Peyer's patch (tissue), 4 donors: ENCODE data around the gene MYBPH. TPM values are rescaled to one million over a fixed set of nuclear protein-coding genes. Genes with fewer than 3 reads are reported as not detected.

Source experiments
- DNase-seq, 3 donors: peaks; one replicate each; pipeline ENCODE4 v3.0.0-alpha.2; 2017 to 2019
- H3K27ac ChIP-seq, 4 donors: fragments of 200-600 bp; sonication (generic); one replicate each; pipeline ENCODE4 v1.5.1; 2016 to 2019
- H3K27me3 ChIP-seq, 2 donors: fragments of 200-600 bp; sonication (generic); one replicate each; pipeline ENCODE4 v1.5.1; 2019
- H3K36me3 ChIP-seq, 3 donors: fragments of 200-600 bp; sonication (generic); one replicate each; pipeline ENCODE4 v1.5.1; 2016 to 2019
- H3K4me1 ChIP-seq, 4 donors: fragments of 200-600 bp; sonication (generic); one replicate each; pipeline ENCODE4 v1.5.1; 2016 to 2019
- H3K4me3 ChIP-seq, 4 donors: fragments of 200-600 bp; sonication (generic); 1 replicate in 3 of 4; 2 replicates in 1 of 4; pipeline ENCODE4 v1.5.1; 2016 to 2019; ENCODE audit warnings: mild to moderate bottlenecking in 1 of 4
- H3K9me3 ChIP-seq, 4 donors: fragments of 200-600 bp; sonication (generic); one replicate each; pipeline ENCODE4 v1.5.1; 2016 to 2019; ENCODE audit warnings: mild to moderate bottlenecking in 1 of 4
- POLR2A ChIP-seq, 2 donors: fragments of 450-650 bp; IDR thresholded peaks; one replicate each; pipeline ENCODE4 v1.5.1; 2017; ENCODE audit warnings: antibody characterized with exemption in 2 of 2, mild to moderate bottlenecking in 2 of 2, moderate library complexity in 2 of 2
- total RNA-seq, 4 donors: library from RNA; depleted of rRNA; stranded (reverse); fragments of >200 nt; gene quantifications; one replicate each; pipeline ENCODE4 v1.1.0, GENCODE V29; 2016
- TF ChIP-seq, protein P1 (sequence below), 6 experiments: fragments of 450-650 bp in 4 of 6; fragments of 200-600 bp in 2 of 6; sonication (generic) in 1 of 6; IDR thresholded peaks; one replicate each; pipeline ENCODE4 v1.5.1; 2017 to 2019; ENCODE audit warnings: antibody characterized with exemption in 6 of 6, mild to moderate bottlenecking in 3 of 6, moderate library complexity in 1 of 6

The MYBPH gene
- total RNA-seq, 4 donors from 2014 or later = not detected

DNA sequence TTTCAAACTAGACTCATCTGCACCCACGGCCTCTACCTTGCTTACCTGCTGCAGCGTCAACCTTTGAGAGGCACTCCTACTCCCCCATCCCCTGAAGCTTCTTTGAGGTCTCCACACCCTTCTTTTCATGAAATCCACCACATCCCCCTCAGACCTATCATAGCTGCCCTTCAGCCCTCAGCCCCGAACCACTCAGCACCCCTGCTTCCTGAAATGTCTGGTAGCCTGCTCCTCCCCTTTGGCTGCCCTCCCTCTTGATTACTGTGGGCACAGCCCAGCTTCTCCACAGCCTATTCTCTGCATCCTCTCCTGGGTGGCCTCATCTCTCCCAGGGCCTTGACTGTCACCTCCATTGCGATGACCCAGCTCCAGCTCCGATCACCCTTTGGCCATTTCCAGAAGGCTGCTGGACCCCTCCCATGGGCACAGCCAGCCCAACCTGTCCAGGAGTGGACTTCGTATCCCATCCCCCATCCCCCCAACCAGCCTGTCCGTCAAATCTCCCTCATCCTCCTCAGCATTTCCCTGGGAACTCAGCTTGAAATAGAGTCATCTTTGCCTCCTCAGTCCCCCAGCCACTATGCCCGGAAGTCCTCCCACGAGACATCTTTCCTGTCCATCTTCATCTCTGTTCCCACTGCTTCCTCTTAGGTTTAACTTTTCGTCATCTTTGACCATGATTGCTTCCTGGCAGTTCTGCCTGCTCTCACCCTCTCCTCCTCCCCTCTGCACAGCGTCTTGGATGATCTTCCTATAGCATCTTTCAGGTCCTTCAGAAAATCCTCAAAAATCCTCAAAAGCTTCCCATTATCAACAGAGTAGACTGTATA lies 54.2 kb downstream of the MYBPH start:
- TF ChIP-seq, protein P1, sequence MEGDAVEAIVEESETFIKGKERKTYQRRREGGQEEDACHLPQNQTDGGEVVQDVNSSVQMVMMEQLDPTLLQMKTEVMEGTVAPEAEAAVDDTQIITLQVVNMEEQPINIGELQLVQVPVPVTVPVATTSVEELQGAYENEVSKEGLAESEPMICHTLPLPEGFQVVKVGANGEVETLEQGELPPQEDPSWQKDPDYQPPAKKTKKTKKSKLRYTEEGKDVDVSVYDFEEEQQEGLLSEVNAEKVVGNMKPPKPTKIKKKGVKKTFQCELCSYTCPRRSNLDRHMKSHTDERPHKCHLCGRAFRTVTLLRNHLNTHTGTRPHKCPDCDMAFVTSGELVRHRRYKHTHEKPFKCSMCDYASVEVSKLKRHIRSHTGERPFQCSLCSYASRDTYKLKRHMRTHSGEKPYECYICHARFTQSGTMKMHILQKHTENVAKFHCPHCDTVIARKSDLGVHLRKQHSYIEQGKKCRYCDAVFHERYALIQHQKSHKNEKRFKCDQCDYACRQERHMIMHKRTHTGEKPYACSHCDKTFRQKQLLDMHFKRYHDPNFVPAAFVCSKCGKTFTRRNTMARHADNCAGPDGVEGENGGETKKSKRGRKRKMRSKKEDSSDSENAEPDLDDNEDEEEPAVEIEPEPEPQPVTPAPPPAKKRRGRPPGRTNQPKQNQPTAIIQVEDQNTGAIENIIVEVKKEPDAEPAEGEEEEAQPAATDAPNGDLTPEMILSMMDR (IDR thresholded peaks at IDR 0.05) = no peak
- no peak for TF ChIP-seq POLR2A (IDR thresholded peaks at IDR 0.05)
- no peaks in the 10 kb centered on the region for H3K27me3 ChIP-seq
- H3K4me3 ChIP-seq = no peak overlapping the region
- no peaks in the 10 kb centered on the region for H3K36me3 ChIP-seq
- H3K27ac ChIP-seq = no peak overlapping the region
- DNase-seq = peak in 1 of 3 donors; percentile 21
- no peaks in the 10 kb centered on the region for H3K9me3 ChIP-seq
- peaks cover 0 to 4% (median under 1%) of the 10 kb centered on the region in 4 donors for H3K4me1 ChIP-seq

DNA sequence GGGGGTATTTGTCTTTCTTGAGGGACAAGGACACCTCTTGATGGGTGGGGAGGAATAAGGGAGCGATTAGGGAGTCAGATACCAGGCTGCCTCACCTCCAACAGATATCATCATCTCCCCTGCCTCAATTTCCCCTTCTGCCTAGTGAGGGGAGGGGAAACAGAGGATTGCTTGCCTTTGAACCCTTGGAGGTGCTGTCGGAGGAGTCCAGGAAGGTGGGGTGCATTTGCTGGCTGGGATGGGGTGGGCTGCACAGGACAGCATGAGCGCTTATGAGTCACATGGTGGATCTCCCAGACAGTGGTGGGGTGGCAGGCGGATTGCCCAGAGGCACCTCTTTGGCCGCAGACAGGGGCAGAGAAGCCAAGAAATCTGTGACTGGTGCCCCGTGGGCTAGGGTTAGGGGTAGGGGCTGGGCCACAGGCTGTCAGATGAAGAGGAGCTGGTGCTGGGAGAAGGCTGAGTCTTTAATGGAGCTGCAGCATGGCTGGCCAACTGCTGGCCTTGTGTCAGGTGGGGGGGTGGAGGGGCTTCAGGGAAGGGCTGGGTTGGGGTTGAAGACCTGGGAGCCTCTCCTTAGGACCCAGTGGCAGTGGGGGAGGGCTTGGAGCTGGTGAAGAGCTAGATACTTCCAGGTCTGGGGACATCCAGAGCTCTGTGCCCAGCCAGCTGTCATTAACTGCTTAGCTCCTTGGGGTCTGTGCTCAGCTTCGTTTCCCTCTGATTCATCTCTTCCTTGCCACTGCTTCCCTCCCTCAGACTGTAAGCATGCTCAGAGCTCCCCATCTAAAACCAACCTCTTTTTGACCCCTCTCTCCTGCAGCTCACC lies 55.1 kb downstream of the MYBPH start:
- peak in 1 of 3 donors; percentile 28 for DNase-seq
- Histone ChIP-seq H3K9me3 (no peaks in the 10 kb centered on the region), H3K27ac (no peak overlapping the region), H3K4me1 (no peaks in the 10 kb centered on the region), H3K27me3 (no peaks in the 10 kb centered on the region), H3K36me3 (no peaks in the 10 kb centered on the region), H3K4me3 (no peak overlapping the region)
- TF ChIP-seq, protein P1 (IDR thresholded peaks at IDR 0.05) = no peak
- no peak for TF ChIP-seq POLR2A (IDR thresholded peaks at IDR 0.05)

Other genes with a start within 250 kb of the MYBPH start
- gene KLHL12, start 248.6 kb downstream of the MYBPH start, total RNA-seq = 10 to 100 TPM; 15.9 to 22.9 (median 18.4) TPM
- gene ADIPOR1, start 217.5 kb downstream of the MYBPH start, total RNA-seq = 10 to 100 TPM; 33.8 to 80.8 (median 66.9) TPM
- 10 to 100 TPM; 11.6 to 20.8 (median 18.1) TPM for gene CYB5R1, start 208.6 kb downstream of the MYBPH start, total RNA-seq
- gene TMEM183A, start 168.5 kb downstream of the MYBPH start, total RNA-seq = 10 to 100 TPM; 65.4 to 91.6 (median 80.4) TPM
- gene PPFIA4, start 149.3 kb downstream of the MYBPH start, total RNA-seq = 1 to 10 TPM in 2 of 4 donors, under 1 TPM in 1, not detected in 1; 0.54 to 1.8 (median 1.7) TPM
- not detected for gene MYOG, start 89.8 kb downstream of the MYBPH start, total RNA-seq
- 1 to 10 TPM in 1 of 4 donors, not detected in 3; 1.5 TPM for gene ADORA1, start 48.1 kb downstream of the MYBPH start, total RNA-seq
- gene CHI3L1, start 10.9 kb upstream of the MYBPH start, total RNA-seq = 1 to 10 TPM in 2 of 4 donors, not detected in 2; 1.9 to 2.5 TPM
- gene CHIT1, start 53.8 kb upstream of the MYBPH start, total RNA-seq = 1 to 10 TPM in 1 of 4 donors, under 1 TPM in 1, not detected in 2; 0.67 to 4.1 TPM
- 100 to 1,000 TPM in 1 of 4 donors, 10 to 100 TPM in 3; 45.0 to 129 (median 58.8) TPM for gene BTG2, start 129.7 kb upstream of the MYBPH start, total RNA-seq
- 10 to 100 TPM; 10.5 to 33.8 (median 12.2) TPM for gene FMOD, start 175.3 kb upstream of the MYBPH start, total RNA-seq